Liver (tissue), 9 donors: ENCODE results near the gene PCDH9. TPM values are rescaled to one million over a fixed set of nuclear protein-coding genes. Genes with fewer than 3 reads are reported as not detected.

Experiments used
- DNase-seq: peaks from one replicate; pipeline ENCODE4 v3.0.0-alpha.2; 2017; ENCODE audit warnings: low spot score
- H3K27ac ChIP-seq, 2 donors: one replicate each; pipeline ENCODE4 v1.7.0; 2013; ENCODE audit warnings: inconsistent platforms in 2 of 2, low read length in 2 of 2, control low read depth in 1 of 2, low read depth in 1 of 2, mild to moderate bottlenecking in 1 of 2
- H3K27me3 ChIP-seq, 4 donors: one replicate each; pipeline versions ENCODE4 v1.6.1 to v1.7.0; 2013; ENCODE audit warnings: low read length in 3 of 4, inconsistent platforms in 1 of 4, mild to moderate bottlenecking in 1 of 4, moderate library complexity in 1 of 4; ENCODE audit not compliant: control insufficient read depth in 4 of 4, insufficient read depth in 4 of 4
- H3K36me3 ChIP-seq, 4 donors: one replicate each; pipeline versions ENCODE4 v1.6.1 to v1.7.0; 2013; ENCODE audit warnings: low read length in 3 of 4, mild to moderate bottlenecking in 3 of 4, low read depth in 1 of 4, moderate library complexity in 1 of 4; ENCODE audit not compliant: control insufficient read depth in 4 of 4, insufficient read depth in 3 of 4
- H3K4me1 ChIP-seq, 4 donors: one replicate each; pipeline versions ENCODE4 v1.6.1 to v1.7.0; 2013; ENCODE audit warnings: low read length in 3 of 4, mild to moderate bottlenecking in 3 of 4, moderate library complexity in 1 of 4; ENCODE audit not compliant: control insufficient read depth in 4 of 4, insufficient read depth in 4 of 4
- H3K4me3 ChIP-seq, 3 donors: one replicate each; pipeline versions ENCODE4 v1.6.1 to v1.7.0; 2013; ENCODE audit warnings: low read length in 3 of 3, control low read depth in 1 of 3, low read depth in 1 of 3, mild to moderate bottlenecking in 1 of 3
- H3K9ac ChIP-seq, 2 donors: one replicate each; pipeline ENCODE4 v1.7.0; 2013; ENCODE audit warnings: low read length in 2 of 2, mild to moderate bottlenecking in 2 of 2, moderate library complexity in 2 of 2, control low read depth in 1 of 2, low read depth in 1 of 2
- H3K9me3 ChIP-seq, 4 donors: one replicate each; pipeline versions ENCODE4 v1.6.1 to v1.7.0; 2013; ENCODE audit warnings: low read length in 3 of 4; ENCODE audit not compliant: control insufficient read depth in 4 of 4
- EGR1 ChIP-seq, 2 donors: IDR thresholded peaks; 2 replicates each; pipeline ENCODE4 v1.6.1; 2016 to 2018; ENCODE audit warnings: antibody characterized with exemption in 2 of 2, low read depth in 2 of 2
- FOXA1 ChIP-seq: IDR thresholded peaks from 2 replicates; pipeline ENCODE4 v1.6.1; 2016; ENCODE audit warnings: antibody characterized with exemption
- FOXA2 ChIP-seq: IDR thresholded peaks from 2 replicates; pipeline ENCODE4 v1.6.1; 2016; ENCODE audit warnings: antibody characterized with exemption
- GABPA ChIP-seq, 2 donors: IDR thresholded peaks in 1 of 2; conservative IDR thresholded peaks in 1 of 2; 2 replicates each; pipeline ENCODE4 v1.6.1; 2016; ENCODE audit warnings: antibody characterized with exemption in 2 of 2, mild to moderate bottlenecking in 1 of 2, moderate library complexity in 1 of 2
- HNF4A ChIP-seq, 2 donors: conservative IDR thresholded peaks; 2 replicates each; pipeline ENCODE4 v1.6.1; 2016; ENCODE audit warnings: antibody characterized with exemption in 2 of 2, mild to moderate bottlenecking in 2 of 2
- HNF4G ChIP-seq: IDR thresholded peaks from 2 replicates; pipeline ENCODE4 v1.6.1; 2016; ENCODE audit warnings: antibody characterized with exemption
- JUND ChIP-seq, 2 donors: IDR thresholded peaks; 2 replicates each; pipeline ENCODE4 v1.6.1; 2016; ENCODE audit warnings: antibody characterized with exemption in 2 of 2
- NR2F2 ChIP-seq: IDR thresholded peaks from 2 replicates; pipeline ENCODE4 v1.6.1; 2016; ENCODE audit warnings: antibody characterized with exemption
- RAD21 ChIP-seq, 2 donors: IDR thresholded peaks; 2 replicates each; pipeline ENCODE4 v1.6.1; 2016; ENCODE audit warnings: antibody characterized with exemption in 2 of 2, mild to moderate bottlenecking in 2 of 2
- RXRA ChIP-seq, 2 donors: IDR thresholded peaks; 2 replicates each; pipeline ENCODE4 v1.6.1; 2017 to 2018; ENCODE audit warnings: antibody characterized with exemption in 2 of 2, mild to moderate bottlenecking in 1 of 2
- SP1 ChIP-seq: IDR thresholded peaks from 2 replicates; pipeline ENCODE4 v1.6.1; 2018; ENCODE audit warnings: antibody characterized with exemption, mild to moderate bottlenecking
- TAF1 ChIP-seq: conservative IDR thresholded peaks from 2 replicates; pipeline ENCODE4 v1.6.1; 2016; ENCODE audit warnings: antibody characterized with exemption, mild to moderate bottlenecking
- YY1 ChIP-seq: IDR thresholded peaks from 2 replicates; pipeline ENCODE4 v1.6.1; 2016; ENCODE audit warnings: antibody characterized with exemption, mild to moderate bottlenecking
- WGBS: extraction: QIAGEN DNeasy Blood & Tissue Kit; methylation state at CpG from one replicate; pipeline ENCODE4 v1.1.7; 2013; 5-methylcytosine and 5-hydroxymethylcytosine counted together
- polyA plus RNA-seq, 2 donors: library from polyadenylated mRNA; stranded (reverse) in 1 of 2; unstranded in 1 of 2; fragments of 200-250 nt in 1 of 2; fragments of >200 nt in 1 of 2; fragmentation: Nextera tagmentation in 1 of 2; extraction: Ambion mirVana in 1 of 2; gene quantifications; one replicate each; pipeline versions ENCODE4 v1.2.1 to v1.2.3, GENCODE V29; 2013 to 2015
- total RNA-seq, 2 donors: library from RNA; depleted of rRNA; stranded (reverse); fragments of >200 nt; gene quantifications; one replicate each; pipeline ENCODE4 v1.2.3, GENCODE V29; 2014
- TF ChIP-seq, protein P1 (sequence below): IDR thresholded peaks from 2 replicates; pipeline ENCODE4 v1.6.1; 2016; ENCODE audit warnings: antibody characterized with exemption
- TF ChIP-seq, protein P2 (sequence below): IDR thresholded peaks from 2 replicates; pipeline ENCODE4 v1.6.1; 2016; ENCODE audit warnings: antibody characterized with exemption
- TF ChIP-seq, protein P3 (sequence below): IDR thresholded peaks from 2 replicates; pipeline ENCODE4 v1.6.1; 2016; ENCODE audit warnings: antibody characterized with exemption, mild to moderate bottlenecking
- TF ChIP-seq, protein P4 (sequence below): IDR thresholded peaks from 2 replicates; pipeline ENCODE4 v1.6.1; 2016; ENCODE audit warnings: antibody characterized with exemption
- TF ChIP-seq, protein P5 (sequence below): fragments of 150-350 bp; IDR thresholded peaks from 2 replicates; pipeline ENCODE4 v1.5.1; 2017; ENCODE audit warnings: improper control_type of control experiment, low read depth, low read length; ENCODE audit not compliant: missing input control
- donor health status: healthy.
- donor health status: healthy.
- donor health status: healthy.
- donor health status: healthy.
- donor health status: healthy.

The PCDH9 gene
- total and polyA plus RNA-seq, 4 donors, result 0.90 to 4.0 (median 2.2) TPM

DNA sequence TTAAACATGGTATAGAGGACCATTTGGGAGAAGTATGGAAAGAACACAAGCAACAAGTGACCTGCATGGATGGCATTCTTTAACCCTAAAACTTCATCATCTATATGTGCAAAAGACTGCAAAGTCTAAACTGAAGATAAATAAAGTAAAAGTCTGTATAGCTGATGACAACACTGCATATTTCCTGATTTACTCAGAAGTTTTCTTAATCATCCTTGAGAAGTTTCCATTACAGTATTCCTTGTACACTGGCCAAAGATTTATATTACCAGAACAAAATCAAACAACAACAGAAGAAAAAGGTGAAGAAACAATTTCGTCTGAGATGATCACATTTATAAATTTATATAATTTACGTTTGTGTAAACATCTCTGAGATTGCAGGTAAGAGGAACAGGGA is 805.7 kb downstream of the PCDH9 start:
- no peak for DNase-seq
- 50% methylated on average over 2 of the region's 2 CpGs for WGBS
- Histone ChIP-seq H3K4me3 (no peak overlapping the region), H3K9me3 (peaks cover 0 to 3% (median 0%) of the 10 kb centered on the region in 4 donors), H3K4me1 (no peaks in the 10 kb centered on the region), H3K9ac (no peak overlapping the region), H3K27ac (no peak overlapping the region), H3K36me3 (no peaks in the 10 kb centered on the region), H3K27me3 (peaks cover 0 to 3% (median 0%) of the 10 kb centered on the region in 4 donors)
- TF ChIP-seq FOXA1 (no peak), YY1 (no peak), GABPA (IDR thresholded peaks at IDR 0.05 in 1 of 2, conservative IDR thresholded peaks at IDR 0.05 in 1 of 2) (no peak), EGR1 (IDR thresholded peaks at IDR 0.05; ENCODE audit: low read depth in 2 of 2) (no peak), HNF4A (conservative IDR thresholded peaks at IDR 0.05) (no peak), JUND (IDR thresholded peaks at IDR 0.05) (no peak), RAD21 (IDR thresholded peaks at IDR 0.05) (no peak), SP1 (no peak), RXRA (IDR thresholded peaks at IDR 0.05) (no peak), TAF1 (no peak), NR2F2 (no peak)
- TF ChIP-seq, protein P1, sequence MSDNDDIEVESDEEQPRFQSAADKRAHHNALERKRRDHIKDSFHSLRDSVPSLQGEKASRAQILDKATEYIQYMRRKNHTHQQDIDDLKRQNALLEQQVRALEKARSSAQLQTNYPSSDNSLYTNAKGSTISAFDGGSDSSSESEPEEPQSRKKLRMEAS, result no peak
- TF ChIP-seq, protein P2, sequence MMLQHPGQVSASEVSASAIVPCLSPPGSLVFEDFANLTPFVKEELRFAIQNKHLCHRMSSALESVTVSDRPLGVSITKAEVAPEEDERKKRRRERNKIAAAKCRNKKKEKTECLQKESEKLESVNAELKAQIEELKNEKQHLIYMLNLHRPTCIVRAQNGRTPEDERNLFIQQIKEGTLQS, result no peak
- TF ChIP-seq, protein P3, sequence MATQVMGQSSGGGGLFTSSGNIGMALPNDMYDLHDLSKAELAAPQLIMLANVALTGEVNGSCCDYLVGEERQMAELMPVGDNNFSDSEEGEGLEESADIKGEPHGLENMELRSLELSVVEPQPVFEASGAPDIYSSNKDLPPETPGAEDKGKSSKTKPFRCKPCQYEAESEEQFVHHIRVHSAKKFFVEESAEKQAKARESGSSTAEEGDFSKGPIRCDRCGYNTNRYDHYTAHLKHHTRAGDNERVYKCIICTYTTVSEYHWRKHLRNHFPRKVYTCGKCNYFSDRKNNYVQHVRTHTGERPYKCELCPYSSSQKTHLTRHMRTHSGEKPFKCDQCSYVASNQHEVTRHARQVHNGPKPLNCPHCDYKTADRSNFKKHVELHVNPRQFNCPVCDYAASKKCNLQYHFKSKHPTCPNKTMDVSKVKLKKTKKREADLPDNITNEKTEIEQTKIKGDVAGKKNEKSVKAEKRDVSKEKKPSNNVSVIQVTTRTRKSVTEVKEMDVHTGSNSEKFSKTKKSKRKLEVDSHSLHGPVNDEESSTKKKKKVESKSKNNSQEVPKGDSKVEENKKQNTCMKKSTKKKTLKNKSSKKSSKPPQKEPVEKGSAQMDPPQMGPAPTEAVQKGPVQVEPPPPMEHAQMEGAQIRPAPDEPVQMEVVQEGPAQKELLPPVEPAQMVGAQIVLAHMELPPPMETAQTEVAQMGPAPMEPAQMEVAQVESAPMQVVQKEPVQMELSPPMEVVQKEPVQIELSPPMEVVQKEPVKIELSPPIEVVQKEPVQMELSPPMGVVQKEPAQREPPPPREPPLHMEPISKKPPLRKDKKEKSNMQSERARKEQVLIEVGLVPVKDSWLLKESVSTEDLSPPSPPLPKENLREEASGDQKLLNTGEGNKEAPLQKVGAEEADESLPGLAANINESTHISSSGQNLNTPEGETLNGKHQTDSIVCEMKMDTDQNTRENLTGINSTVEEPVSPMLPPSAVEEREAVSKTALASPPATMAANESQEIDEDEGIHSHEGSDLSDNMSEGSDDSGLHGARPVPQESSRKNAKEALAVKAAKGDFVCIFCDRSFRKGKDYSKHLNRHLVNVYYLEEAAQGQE, result no peak
- TF ChIP-seq, protein P4, sequence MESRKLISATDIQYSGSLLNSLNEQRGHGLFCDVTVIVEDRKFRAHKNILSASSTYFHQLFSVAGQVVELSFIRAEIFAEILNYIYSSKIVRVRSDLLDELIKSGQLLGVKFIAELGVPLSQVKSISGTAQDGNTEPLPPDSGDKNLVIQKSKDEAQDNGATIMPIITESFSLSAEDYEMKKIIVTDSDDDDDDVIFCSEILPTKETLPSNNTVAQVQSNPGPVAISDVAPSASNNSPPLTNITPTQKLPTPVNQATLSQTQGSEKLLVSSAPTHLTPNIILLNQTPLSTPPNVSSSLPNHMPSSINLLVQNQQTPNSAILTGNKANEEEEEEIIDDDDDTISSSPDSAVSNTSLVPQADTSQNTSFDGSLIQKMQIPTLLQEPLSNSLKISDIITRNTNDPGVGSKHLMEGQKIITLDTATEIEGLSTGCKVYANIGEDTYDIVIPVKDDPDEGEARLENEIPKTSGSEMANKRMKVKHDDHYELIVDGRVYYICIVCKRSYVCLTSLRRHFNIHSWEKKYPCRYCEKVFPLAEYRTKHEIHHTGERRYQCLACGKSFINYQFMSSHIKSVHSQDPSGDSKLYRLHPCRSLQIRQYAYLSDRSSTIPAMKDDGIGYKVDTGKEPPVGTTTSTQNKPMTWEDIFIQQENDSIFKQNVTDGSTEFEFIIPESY, result no peak
- TF ChIP-seq, protein P5, sequence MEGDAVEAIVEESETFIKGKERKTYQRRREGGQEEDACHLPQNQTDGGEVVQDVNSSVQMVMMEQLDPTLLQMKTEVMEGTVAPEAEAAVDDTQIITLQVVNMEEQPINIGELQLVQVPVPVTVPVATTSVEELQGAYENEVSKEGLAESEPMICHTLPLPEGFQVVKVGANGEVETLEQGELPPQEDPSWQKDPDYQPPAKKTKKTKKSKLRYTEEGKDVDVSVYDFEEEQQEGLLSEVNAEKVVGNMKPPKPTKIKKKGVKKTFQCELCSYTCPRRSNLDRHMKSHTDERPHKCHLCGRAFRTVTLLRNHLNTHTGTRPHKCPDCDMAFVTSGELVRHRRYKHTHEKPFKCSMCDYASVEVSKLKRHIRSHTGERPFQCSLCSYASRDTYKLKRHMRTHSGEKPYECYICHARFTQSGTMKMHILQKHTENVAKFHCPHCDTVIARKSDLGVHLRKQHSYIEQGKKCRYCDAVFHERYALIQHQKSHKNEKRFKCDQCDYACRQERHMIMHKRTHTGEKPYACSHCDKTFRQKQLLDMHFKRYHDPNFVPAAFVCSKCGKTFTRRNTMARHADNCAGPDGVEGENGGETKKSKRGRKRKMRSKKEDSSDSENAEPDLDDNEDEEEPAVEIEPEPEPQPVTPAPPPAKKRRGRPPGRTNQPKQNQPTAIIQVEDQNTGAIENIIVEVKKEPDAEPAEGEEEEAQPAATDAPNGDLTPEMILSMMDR, result no peak

DNA sequence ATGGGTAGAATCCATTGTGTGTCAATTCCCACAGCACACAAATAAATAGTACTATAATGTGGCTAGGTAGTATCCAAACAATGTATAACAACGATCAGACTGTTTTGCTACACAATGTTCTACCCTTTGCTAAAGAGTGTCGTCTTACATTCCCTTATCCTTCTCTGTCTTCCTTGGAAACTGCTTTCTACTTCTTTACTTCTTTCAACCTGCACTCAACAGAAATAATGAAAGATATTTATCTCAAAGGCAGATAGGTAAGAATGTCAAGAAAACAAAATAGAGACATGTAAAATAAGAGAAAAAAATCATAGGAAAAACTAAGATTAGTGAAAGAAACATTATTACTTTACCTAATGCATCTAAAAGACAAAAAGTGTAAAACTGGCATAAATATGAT is 814.7 kb downstream of the PCDH9 start:
- TF ChIP-seq SP1 (no peak), FOXA2 (no peak), YY1 (no peak), GABPA (IDR thresholded peaks at IDR 0.05 in 1 of 2, conservative IDR thresholded peaks at IDR 0.05 in 1 of 2) (no peak), HNF4G (no peak)
- TF ChIP-seq, protein P2, result no peak
- TF ChIP-seq, protein P1, result no peak
- Histone ChIP-seq H3K9me3 (peaks cover 0 to 3% (median 0%) of the 10 kb centered on the region in 4 donors), H3K36me3 (no peaks in the 10 kb centered on the region), H3K4me3 (no peak overlapping the region), H3K27me3 (no peaks in the 10 kb centered on the region), H3K9ac (no peak overlapping the region), H3K27ac (no peak overlapping the region), H3K4me1 (no peaks in the 10 kb centered on the region)
- no peak for DNase-seq
- 54% methylated on average over 2 of the region's 2 CpGs for WGBS
